ENCODE data around the gene FAM174C.

Gene FAM174C

GRCh38 chr19:1249990-1250436 is 25.3 kb upstream of the FAM174C start (continued):
- TF ChIP-seq ZNF362 (tag by site-specific recombination; IDR thresholded peaks at IDR 0.05) (no peak), ZNF274 (IDR thresholded peaks at IDR 0.05; ENCODE audit: low read length) (no peak), ZNF274 (tag by site-specific recombination; IDR thresholded peaks at IDR 0.05; ENCODE audit: borderline replicate concordance) (no peak), SCRT2 (tag by site-specific recombination; IDR thresholded peaks at IDR 0.05) (no peak), ZSCAN5A (tag by site-specific recombination; IDR thresholded peaks at IDR 0.05) (0 out of 2 replicates have a peak, but pooled peaks have one; percentile 20), ZNF449 (tag by site-specific recombination; IDR thresholded peaks at IDR 0.05) (no peak), ZNF391 (tag by site-specific recombination; IDR thresholded peaks at IDR 0.05; ENCODE audit: borderline replicate concordance, low read depth) (no peak; the same call in 1 of the 2 replicates), ZNF549 (tag by site-specific recombination; IDR thresholded peaks at IDR 0.05) (no peak), ZNF140 (tag by site-specific recombination; IDR thresholded peaks at IDR 0.05) (no peak), IKZF3 (tag by site-specific recombination; IDR thresholded peaks at IDR 0.05) (no peak), ZBTB7A (tag by site-specific recombination; IDR thresholded peaks at IDR 0.05; ENCODE audit: low read depth) (peak; percentile 79; the same call in 1 of the 2 replicates), ZNF24 (tag by site-specific recombination; IDR thresholded peaks at IDR 0.05) (no peak), ZNF23 (tag by site-specific recombination; IDR thresholded peaks at IDR 0.05; ENCODE audit: borderline replicate concordance) (no peak), ZNF518A (tag by site-specific recombination; conservative IDR thresholded peaks at IDR 0.05; ENCODE audit: low read depth) (no peak), ZNF426 (tag by site-specific recombination; IDR thresholded peaks at IDR 0.05) (no peak), ZNF792 (tag by site-specific recombination; IDR thresholded peaks at IDR 0.05) (no peak), ZNF677 (tag by site-specific recombination; IDR thresholded peaks at IDR 0.05) (no peak), SALL2 (tag by site-specific recombination; IDR thresholded peaks at IDR 0.05; ENCODE audit: borderline replicate concordance) (no peak), ZSCAN30 (tag by site-specific recombination; IDR thresholded peaks at IDR 0.05) (peak; percentile 46; the same call in 1 of the 2 replicates), BCL6B (tag by site-specific recombination; IDR thresholded peaks at IDR 0.05) (no peak), EGR2 (tag by site-specific recombination; IDR thresholded peaks at IDR 0.05; ENCODE audit: low read depth) (no peak), ZFP69B (tag by site-specific recombination; IDR thresholded peaks at IDR 0.05) (no peak), ZNF654 (tag by site-specific recombination; IDR thresholded peaks at IDR 0.05; ENCODE audit: low read depth) (no peak), ZNF121 (tag by site-specific recombination; IDR thresholded peaks at IDR 0.05) (no peak), ZNF747 (tag by site-specific recombination; IDR thresholded peaks at IDR 0.05) (no peak), ZNF76 (tag by site-specific recombination; IDR thresholded peaks at IDR 0.05; ENCODE audit: borderline replicate concordance, low read depth) (no peak; the same call in 1 of the 2 replicates), ZNF133 (tag by site-specific recombination; IDR thresholded peaks at IDR 0.05) (no peak), ZNF37A (tag by site-specific recombination; IDR thresholded peaks at IDR 0.05) (no peak), ZNF488 (tag by site-specific recombination; IDR thresholded peaks at IDR 0.05) (no peak)
